Smooth muscle cell (in vitro differentiated cells): ENCODE measurements around the gene LDLRAD4. TPM values are rescaled to one million over a fixed set of nuclear protein-coding genes. Genes with fewer than 3 reads are reported as not detected.

Experiments
- DNase-seq: peaks from one replicate; lab custom pipeline; 2025; ENCODE audit not compliant: unreplicated experiment; lab: John Stamatoyannopoulos, UW
- H2AFZ ChIP-seq: fragments of 200-600 bp; sonication (generic); 2 replicates; pipeline ENCODE4 v1.6.0; 2016; ENCODE audit warnings: antibody characterized with exemption, low read depth, mild to moderate bottlenecking
- H3F3A ChIP-seq: fragments of 200-600 bp; sonication (generic); 2 replicates; pipeline ENCODE4 v1.6.0; 2017; ENCODE audit warnings: antibody characterized with exemption, low read depth
- H3K27ac ChIP-seq: fragments of 200-600 bp; sonication (generic); 2 replicates; pipeline ENCODE4 v1.5.1; 2016; ENCODE audit warnings: low read depth, mild to moderate bottlenecking
- H3K27me3 ChIP-seq: fragments of 200-600 bp; sonication (generic); 2 replicates; pipeline ENCODE4 v1.6.1; 2016; ENCODE audit warnings: low read depth, mild to moderate bottlenecking
- H3K36me3 ChIP-seq: fragments of 200-600 bp; sonication (generic); 2 replicates; pipeline ENCODE4 v1.5.1; 2016; ENCODE audit warnings: low read depth
- H3K4me1 ChIP-seq: fragments of 200-600 bp; sonication (generic); 2 replicates; pipeline ENCODE4 v1.5.1; 2016; ENCODE audit warnings: low read depth
- H3K4me2 ChIP-seq: fragments of 200-600 bp; sonication (generic); 2 replicates; pipeline ENCODE4 v1.6.0; 2016; ENCODE audit warnings: mild to moderate bottlenecking
- H3K4me3 ChIP-seq: fragments of 200-600 bp; sonication (generic); 2 replicates; pipeline ENCODE4 v1.5.1; 2016; ENCODE audit warnings: mild to moderate bottlenecking
- H3K79me2 ChIP-seq: fragments of 200-600 bp; sonication (generic); 2 replicates; pipeline ENCODE4 v1.6.0; 2016; ENCODE audit warnings: low read depth, mild to moderate bottlenecking
- H3K9ac ChIP-seq: fragments of 200-600 bp; sonication (generic); 2 replicates; pipeline ENCODE4 v1.6.0; 2016; ENCODE audit warnings: low read depth
- H3K9me3 ChIP-seq: fragments of 200-600 bp; sonication (generic); replicated peaks from 2 replicates; pipeline ENCODE4 v1.5.1; 2016; ENCODE audit warnings: low read depth
- H4K20me1 ChIP-seq: fragments of 200-600 bp; sonication (generic); 2 replicates; pipeline ENCODE4 v1.6.0; 2016; ENCODE audit warnings: low read depth
- CTCF ChIP-seq: fragments of 200-600 bp; sonication (generic); IDR thresholded peaks from 2 replicates; pipeline ENCODE4 v1.5.1; 2017; ENCODE audit warnings: borderline replicate concordance, mild to moderate bottlenecking, antibody characterized with exemption; ENCODE audit not compliant: insufficient read depth, poor library complexity, severe bottlenecking
- WGBS: methylation state at CpG from one replicate; pipeline ENCODE4 v1.1.7; 2016; ENCODE audit warnings: low lambda C conversion rate; 5-methylcytosine and 5-hydroxymethylcytosine counted together
- polyA plus RNA-seq: library from polyadenylated mRNA; unstranded; fragments of >200 nt; fragmentation: Nextera tagmentation; extraction: Ambion mirVana; gene quantifications from 2 replicates; pipeline ENCODE4 v1.2.1, GENCODE V29; 2016
- total RNA-seq: library from RNA; depleted of rRNA; stranded (reverse); fragments of >200 nt; gene quantifications from 2 replicates; pipeline ENCODE4 v1.2.3, GENCODE V29; 2014

Gene LDLRAD4
- total and polyA plus RNA-seq, 2 experiments from 2014 or later, result 36.2 to 48.3 TPM

- Histone ChIP-seq H3K4me1 (no peaks in the 10 kb centered on the region), H2AFZ (no peak overlapping the region), H3K4me3 (no peak overlapping the region), H3K27ac (no peak overlapping the region), H4K20me1 (peaks cover 13% of the 10 kb centered on the region), H3K79me2 (no peaks in the 10 kb centered on the region), H3K36me3 (no peaks in the 10 kb centered on the region), H3F3A (no peaks in the 10 kb centered on the region), H3K27me3 (no peaks in the 10 kb centered on the region), H3K4me2 (no peak overlapping the region), H3K9ac (no peak overlapping the region), H3K9me3 (no peaks in the 10 kb centered on the region)
- DNase-seq, result no peak
- 96% methylated on average over 4 of the region's 4 CpGs for WGBS
- no peak for TF ChIP-seq CTCF
These were observed 429.2 kb downstream of the LDLRAD4 start for GRCh38 chr18:13647761-13648160.

GRCh38 chr18:13649397-13650390, 431.1 kb downstream of the LDLRAD4 start:
- TF ChIP-seq CTCF, result no peak
- Histone ChIP-seq H3K4me2 (no peak overlapping the region), H3K4me3 (no peak overlapping the region), H3K9me3 (no peaks in the 10 kb centered on the region), H3K36me3 (no peaks in the 10 kb centered on the region), H3K79me2 (no peaks in the 10 kb centered on the region), H2AFZ (no peak overlapping the region), H3K9ac (no peak overlapping the region), H3F3A (no peaks in the 10 kb centered on the region), H3K27me3 (no peaks in the 10 kb centered on the region), H3K4me1 (no peaks in the 10 kb centered on the region), H3K27ac (no peak overlapping the region), H4K20me1 (peaks cover 13% of the 10 kb centered on the region)
- WGBS, result 93% methylated on average over 23 of the region's 23 CpGs
- DNase-seq, result no peak

DNA sequence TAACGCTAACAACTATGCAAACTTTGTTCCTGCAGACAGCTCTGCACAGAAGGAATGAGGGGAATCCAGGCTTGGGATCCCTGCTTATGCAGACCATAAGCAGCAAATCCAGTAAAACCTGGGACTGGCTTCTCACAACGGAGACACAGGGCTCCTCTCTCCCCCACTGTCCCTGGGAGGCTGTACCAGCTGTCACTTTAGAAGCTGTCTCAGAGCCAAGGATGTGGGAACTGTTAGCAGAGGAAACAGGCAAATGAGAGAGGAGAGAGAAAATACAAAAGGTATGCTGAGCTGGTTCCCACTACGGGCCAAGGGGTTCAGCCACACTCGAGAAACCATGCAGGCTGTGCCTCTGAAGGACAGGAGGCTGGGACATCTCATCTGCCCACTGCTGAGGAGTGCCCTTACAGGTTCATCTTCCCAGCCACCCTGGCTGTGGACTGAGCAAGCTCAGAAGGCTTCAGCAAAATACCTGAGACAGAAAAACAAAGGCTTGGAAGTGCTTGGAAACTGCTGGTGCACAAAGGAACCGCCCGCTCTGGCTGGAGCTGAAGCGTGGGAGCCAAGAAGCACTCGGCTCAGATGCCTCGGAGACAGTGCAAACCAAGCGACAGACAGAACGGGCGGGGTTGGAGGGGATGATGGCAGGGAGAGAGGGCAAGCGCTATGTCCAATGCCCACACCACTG, 435.3 kb downstream of the LDLRAD4 start:
- H3K79me2 ChIP-seq, result no peaks in the 10 kb centered on the region
- no peaks in the 10 kb centered on the region for H3K4me1 ChIP-seq
- H3K4me3 ChIP-seq, result no peak overlapping the region
- no peak overlapping the region for H3K9ac ChIP-seq
- H2AFZ ChIP-seq, result no peak overlapping the region
- H4K20me1 ChIP-seq, result no peaks in the 10 kb centered on the region
- no peak for DNase-seq
- no peaks in the 10 kb centered on the region for H3K27me3 ChIP-seq
- no peaks in the 10 kb centered on the region for H3K9me3 ChIP-seq
- no peak for TF ChIP-seq CTCF
- no peak overlapping the region for H3K4me2 ChIP-seq
- WGBS, result 75% methylated on average over 13 of the region's 13 CpGs
- no peak overlapping the region for H3K27ac ChIP-seq
- H3K36me3 ChIP-seq, result no peaks in the 10 kb centered on the region
- no peaks in the 10 kb centered on the region for H3F3A ChIP-seq
